GM12878 (cell line): ENCODE data around the gene ATG13. TPM values are rescaled to one million over a fixed set of nuclear protein-coding genes. Genes with fewer than 3 reads are reported as not detected.

Source experiments
- ATAC-seq: fragments of 200-7000 bp; cut with Tn5 transposase; 3 replicates; pipeline ENCODE4 v1.9.1; 2020; ENCODE audit warnings: mild to moderate bottlenecking, moderate library complexity
- BruUV-seq: library from RNA; stranded (reverse); fragments of 400-500 nt; replicated peaks from 2 replicates; lab custom pipeline; 2021; lab: Mats Ljungman, UMichigan
- CTCF ChIA-PET: fragments of 300-600 bp; sonication (Branson Sonifier 250); formaldehyde crosslinking; extraction: SDS; loops from one replicate; lab custom pipeline; 2021; ENCODE audit warnings: inconsistent platforms; lab: Yijun Ruan, JAX
- POLR2A ChIA-PET: fragments of 350-600 bp; formaldehyde crosslinking; extraction: SDS; loops from one replicate; lab custom pipeline; 2021; ENCODE audit warnings: inconsistent platforms; lab: Charles Lee
- RAD21 ChIA-PET: fragments of 300-600 bp; sonication (Branson Sonifier 250); formaldehyde crosslinking; loops from one replicate; lab custom pipeline; 2023; ENCODE audit warnings: antibody characterized with exemption; ENCODE audit not compliant: unreplicated experiment; lab: Charles Lee
- SMC1A ChIA-PET: fragments of 300-600 bp; sonication (Branson Sonifier 250); formaldehyde crosslinking; loops from one replicate; lab custom pipeline; 2023; ENCODE audit not compliant: unreplicated experiment, uncharacterized antibody; lab: Charles Lee
- DNase-seq: peaks from one replicate; pipeline ENCODE4 v3.0.0-alpha.2; 2011; ENCODE audit warnings: low read depth, low spot score
- FAIRE-seq: peaks from 3 replicates; lab custom pipeline; 2011; peaks lifted over from hg19 to GRCh38; lab: Jason Lieb, UNC
- H2AFZ ChIP-seq: 2 replicates; pipeline ENCODE4 v1.6.0; 2011; ENCODE audit warnings: low read depth, low read length, control low read depth; ENCODE audit not compliant: control insufficient read depth
- H3K27ac ChIP-seq: 2 replicates; pipeline ENCODE4 v1.5.1; 2011; ENCODE audit warnings: control low read depth; ENCODE audit not compliant: control insufficient read depth, insufficient read depth
- H3K27me3 ChIP-seq, 2 experiments: replicated peaks in 1 of 2; 2 replicates each; pipeline versions ENCODE4 v1.6.0 to v1.6.1; 2011; ENCODE audit warnings: low read length in 1 of 2; ENCODE audit not compliant: control insufficient read depth in 2 of 2, insufficient read depth in 2 of 2
- H3K36me3 ChIP-seq, 2 experiments: 2 replicates each; pipeline ENCODE4 v1.5.1; 2011; ENCODE audit warnings: low read length in 1 of 2; ENCODE audit not compliant: control insufficient read depth in 2 of 2, insufficient read depth in 2 of 2
- H3K4me1 ChIP-seq: 2 replicates; pipeline ENCODE4 v1.6.1; 2011; ENCODE audit warnings: mild to moderate bottlenecking, low read length, moderate library complexity, mixed read lengths; ENCODE audit not compliant: control insufficient read depth, insufficient read depth
- H3K4me2 ChIP-seq: 2 replicates; pipeline ENCODE4 v1.6.0; 2011; ENCODE audit warnings: control low read depth; ENCODE audit not compliant: control insufficient read depth, insufficient read depth
- H3K4me3 ChIP-seq: fragments of 200-600 bp; sonication (generic); 2 replicates; pipeline ENCODE4 v1.5.1; 2016
- H3K79me2 ChIP-seq: 2 replicates; pipeline ENCODE4 v1.6.0; 2011; ENCODE audit warnings: low read length; ENCODE audit not compliant: control insufficient read depth, insufficient read depth
- H3K9ac ChIP-seq: 2 replicates; pipeline ENCODE4 v1.8.0; 2011; ENCODE audit warnings: low read length, control low read depth, mixed read lengths; ENCODE audit not compliant: control insufficient read depth, insufficient read depth
- H3K9me3 ChIP-seq: replicated peaks from 3 replicates; pipeline ENCODE4 v1.5.1; 2011; ENCODE audit warnings: mild to moderate bottlenecking, low read length; ENCODE audit not compliant: control insufficient read depth, insufficient read depth
- H4K20me1 ChIP-seq: 2 replicates; pipeline ENCODE4 v1.6.0; 2011; ENCODE audit not compliant: control insufficient read depth, insufficient read depth
- BRCA1 ChIP-seq: IDR thresholded peaks from 2 replicates; pipeline ENCODE4 v1.6.1; 2011; ENCODE audit warnings: low read depth, low read length, improper control_type of control experiment
- FOS ChIP-seq: IDR thresholded peaks from 3 replicates; pipeline ENCODE4 v1.6.1; 2011; ENCODE audit warnings: borderline replicate concordance; ENCODE audit not compliant: insufficient read length; ENCODE audit errors: extremely low read depth
- GABPA ChIP-seq: IDR thresholded peaks from 2 replicates; pipeline ENCODE4 v1.6.1; 2014; ENCODE audit warnings: antibody characterized with exemption, low read depth, mild to moderate bottlenecking, inconsistent platforms
- IKZF2 ChIP-seq, 2 experiments: fragments of 450-650 bp; IDR thresholded peaks; 2 replicates each; pipeline ENCODE4 v1.6.1; 2017; ENCODE audit warnings: mild to moderate bottlenecking in 2 of 2, moderate library complexity in 2 of 2
- KDM1A ChIP-seq: fragments of 200-600 bp; sonication (generic); IDR thresholded peaks from 2 replicates; pipeline ENCODE4 v1.6.1; 2016; ENCODE audit warnings: borderline replicate concordance
- MTA3 ChIP-seq: IDR thresholded peaks from 2 replicates; pipeline ENCODE4 v1.6.1; 2012; ENCODE audit warnings: low read length, inconsistent platforms, borderline replicate concordance
- NFIC ChIP-seq: IDR thresholded peaks from 2 replicates; pipeline ENCODE4 v1.6.1; 2012; ENCODE audit warnings: low read depth, mild to moderate bottlenecking, inconsistent platforms, low read length, moderate library complexity
- PML ChIP-seq: IDR thresholded peaks from 2 replicates; pipeline ENCODE4 v1.6.1; 2012; ENCODE audit warnings: low read length, inconsistent platforms
- POLR2AphosphoS5 ChIP-seq: IDR thresholded peaks from 2 replicates; pipeline ENCODE4 v1.6.1; 2011; ENCODE audit warnings: mild to moderate bottlenecking, low read length, inconsistent platforms
- WGBS: methylation state at CpG from one replicate; pipeline ENCODE4 v1.1.6; 2016; ENCODE audit warnings: low lambda C conversion rate; ENCODE audit not compliant: insufficient replicate concordance, insufficient coverage; ENCODE audit errors: missing lambda C conversion rate; 5-methylcytosine and 5-hydroxymethylcytosine counted together
- in situ Hi-C: fragments of 300-500 bp; cut with MboI; formaldehyde crosslinking; loops from 9 replicates; pipeline ENCODE4 v1.14.3; 2018; ENCODE audit warnings: mixed read lengths
- intact Hi-C: fragments of 100-400 bp; cut with micrococcal nuclease; formaldehyde crosslinking; loops from one replicate; pipeline ENCODE4 v1.14.2; 2022; ENCODE audit not compliant: unreplicated experiment
- polyA plus RNA-seq, 11 experiments: library from polyadenylated mRNA; depleted of rRNA in 4 of 11; unstranded in 6 of 11; stranded (reverse) in 5 of 11; fragments of >200 nt; fragmentation: Nextera tagmentation in 4 of 11; fragmentation: Illumina TruSeq in 1 of 11; extraction: Ambion mirVana in 4 of 11; extraction: Trizol in 1 of 11; gene quantifications; 1 replicate in 1 of 11; 2 replicates in 10 of 11; pipeline versions ENCODE4 v1.2.1 to v1.2.3, GENCODE V29; 2011 to 2016; ENCODE audit warnings: inconsistent platforms in 2 of 11, missing spikeins in 2 of 11, low read depth in 1 of 11
- total RNA-seq, 4 experiments: library from RNA; depleted of rRNA in 3 of 4; stranded (reverse); fragments of >200 nt in 3 of 4; fragmentation: Illumina TruSeq in 1 of 4; extraction: Trizol in 1 of 4; gene quantifications; 2 replicates each; pipeline versions ENCODE4 v1.2.1 to v1.2.3, GENCODE V29; 2013 to 2021
- TF ChIP-seq, protein P1 (sequence below): fragments of 450-650 bp; IDR thresholded peaks from 2 replicates; pipeline ENCODE4 v1.6.1; 2017; ENCODE audit warnings: antibody characterized with exemption, mild to moderate bottlenecking, moderate library complexity
- TF ChIP-seq, protein P2 (sequence below): IDR thresholded peaks from 2 replicates; pipeline ENCODE4 v1.6.1; 2011; ENCODE audit warnings: borderline replicate concordance, low read depth, mild to moderate bottlenecking, moderate library complexity, low read length; ENCODE audit not compliant: insufficient read depth, poor library complexity, severe bottlenecking
- TF ChIP-seq, protein P3 (sequence below): IDR thresholded peaks from 2 replicates; pipeline ENCODE4 v1.6.1; 2012; ENCODE audit warnings: mild to moderate bottlenecking, low read depth, low read length

The ATG13 gene
- total and polyA plus RNA-seq, 10 of the 15 experiments (the other 5 are each of a cell fraction or from before 2014, with no cell fraction given), result 10.9 to 61.6 (median 50.9) TPM

DNA sequence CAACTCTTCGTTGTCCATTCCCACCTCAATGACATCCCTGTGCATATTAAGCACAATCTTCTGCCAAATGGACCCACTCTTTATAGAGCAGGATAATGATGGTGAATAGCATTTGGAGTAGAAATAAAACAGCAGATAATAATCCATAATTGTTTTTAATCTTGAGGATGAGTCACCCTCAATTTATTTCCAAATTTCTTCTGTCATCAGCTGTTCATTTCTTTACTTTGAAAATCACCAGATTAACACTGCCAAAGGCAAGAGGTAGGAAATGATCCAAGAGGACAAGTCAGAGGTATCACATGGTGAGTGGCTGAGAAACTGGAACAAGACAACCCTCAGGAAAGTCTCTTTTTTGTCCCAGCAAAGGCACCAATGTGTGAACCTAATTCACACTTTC is 16.2 kb upstream of the ATG13 start:
- POLR2A ChIA-PET, result no interaction called here
- H3K36me3 ChIP-seq, result no peaks in the 10 kb centered on the region
- no peak overlapping the region for H3K9ac ChIP-seq
- no peak overlapping the region for H3K27ac ChIP-seq
- H3K4me2 ChIP-seq, result no peak overlapping the region
- intact Hi-C loops, result no loop called here
- H3K9me3 ChIP-seq, result no peaks in the 10 kb centered on the region; the same call in 2 of the 3 replicates
- 0 out of 2 replicates have a peak, but pooled peaks cover 2% of the 10 kb centered on the region for H3K79me2 ChIP-seq
- WGBS, result 93% methylated on average over 1 of the region's 1 CpG
- in situ Hi-C loops, result no loop called here
- H3K27me3 ChIP-seq, result no peaks in the 10 kb centered on the region
- no peak overlapping the region for H2AFZ ChIP-seq
- RAD21 ChIA-PET, result no interaction called here
- no peaks in the 10 kb centered on the region for H4K20me1 ChIP-seq
- H3K4me3 ChIP-seq, result no peak overlapping the region
- H3K4me1 ChIP-seq, result peaks cover 16% of the 10 kb centered on the region
- ATAC-seq (no peak), FAIRE-seq (no peak), DNase-seq (no peak)
- no TSS peak for BruUV-seq
- SMC1A ChIA-PET, result interaction anchor here (1.2 kb wide), 1 partner anchor 41 kb away, joined by 3 read pairs; no protein-coding TSS in a partner anchor
- CTCF ChIA-PET, result interaction anchor here (1.0 kb wide), 1 partner anchor 15 kb away, joined by 3 read pairs; no protein-coding TSS in a partner anchor
- TF ChIP-seq GABPA (no peak), IKZF2 (IDR thresholded peaks at IDR 0.05) (no peak), MTA3 (no peak), FOS (no peak), BRCA1 (no peak), NFIC (no peak), PML (no peak), KDM1A (no peak), POLR2AphosphoS5 (no peak)
- TF ChIP-seq, protein P1, sequence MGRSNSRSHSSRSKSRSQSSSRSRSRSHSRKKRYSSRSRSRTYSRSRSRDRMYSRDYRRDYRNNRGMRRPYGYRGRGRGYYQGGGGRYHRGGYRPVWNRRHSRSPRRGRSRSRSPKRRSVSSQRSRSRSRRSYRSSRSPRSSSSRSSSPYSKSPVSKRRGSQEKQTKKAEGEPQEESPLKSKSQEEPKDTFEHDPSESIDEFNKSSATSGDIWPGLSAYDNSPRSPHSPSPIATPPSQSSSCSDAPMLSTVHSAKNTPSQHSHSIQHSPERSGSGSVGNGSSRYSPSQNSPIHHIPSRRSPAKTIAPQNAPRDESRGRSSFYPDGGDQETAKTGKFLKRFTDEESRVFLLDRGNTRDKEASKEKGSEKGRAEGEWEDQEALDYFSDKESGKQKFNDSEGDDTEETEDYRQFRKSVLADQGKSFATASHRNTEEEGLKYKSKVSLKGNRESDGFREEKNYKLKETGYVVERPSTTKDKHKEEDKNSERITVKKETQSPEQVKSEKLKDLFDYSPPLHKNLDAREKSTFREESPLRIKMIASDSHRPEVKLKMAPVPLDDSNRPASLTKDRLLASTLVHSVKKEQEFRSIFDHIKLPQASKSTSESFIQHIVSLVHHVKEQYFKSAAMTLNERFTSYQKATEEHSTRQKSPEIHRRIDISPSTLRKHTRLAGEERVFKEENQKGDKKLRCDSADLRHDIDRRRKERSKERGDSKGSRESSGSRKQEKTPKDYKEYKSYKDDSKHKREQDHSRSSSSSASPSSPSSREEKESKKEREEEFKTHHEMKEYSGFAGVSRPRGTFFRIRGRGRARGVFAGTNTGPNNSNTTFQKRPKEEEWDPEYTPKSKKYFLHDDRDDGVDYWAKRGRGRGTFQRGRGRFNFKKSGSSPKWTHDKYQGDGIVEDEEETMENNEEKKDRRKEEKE, result no peak
- TF ChIP-seq, protein P2, sequence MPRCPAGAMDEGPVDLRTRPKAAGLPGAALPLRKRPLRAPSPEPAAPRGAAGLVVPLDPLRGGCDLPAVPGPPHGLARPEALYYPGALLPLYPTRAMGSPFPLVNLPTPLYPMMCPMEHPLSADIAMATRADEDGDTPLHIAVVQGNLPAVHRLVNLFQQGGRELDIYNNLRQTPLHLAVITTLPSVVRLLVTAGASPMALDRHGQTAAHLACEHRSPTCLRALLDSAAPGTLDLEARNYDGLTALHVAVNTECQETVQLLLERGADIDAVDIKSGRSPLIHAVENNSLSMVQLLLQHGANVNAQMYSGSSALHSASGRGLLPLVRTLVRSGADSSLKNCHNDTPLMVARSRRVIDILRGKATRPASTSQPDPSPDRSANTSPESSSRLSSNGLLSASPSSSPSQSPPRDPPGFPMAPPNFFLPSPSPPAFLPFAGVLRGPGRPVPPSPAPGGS, result no peak
- TF ChIP-seq, protein P3, sequence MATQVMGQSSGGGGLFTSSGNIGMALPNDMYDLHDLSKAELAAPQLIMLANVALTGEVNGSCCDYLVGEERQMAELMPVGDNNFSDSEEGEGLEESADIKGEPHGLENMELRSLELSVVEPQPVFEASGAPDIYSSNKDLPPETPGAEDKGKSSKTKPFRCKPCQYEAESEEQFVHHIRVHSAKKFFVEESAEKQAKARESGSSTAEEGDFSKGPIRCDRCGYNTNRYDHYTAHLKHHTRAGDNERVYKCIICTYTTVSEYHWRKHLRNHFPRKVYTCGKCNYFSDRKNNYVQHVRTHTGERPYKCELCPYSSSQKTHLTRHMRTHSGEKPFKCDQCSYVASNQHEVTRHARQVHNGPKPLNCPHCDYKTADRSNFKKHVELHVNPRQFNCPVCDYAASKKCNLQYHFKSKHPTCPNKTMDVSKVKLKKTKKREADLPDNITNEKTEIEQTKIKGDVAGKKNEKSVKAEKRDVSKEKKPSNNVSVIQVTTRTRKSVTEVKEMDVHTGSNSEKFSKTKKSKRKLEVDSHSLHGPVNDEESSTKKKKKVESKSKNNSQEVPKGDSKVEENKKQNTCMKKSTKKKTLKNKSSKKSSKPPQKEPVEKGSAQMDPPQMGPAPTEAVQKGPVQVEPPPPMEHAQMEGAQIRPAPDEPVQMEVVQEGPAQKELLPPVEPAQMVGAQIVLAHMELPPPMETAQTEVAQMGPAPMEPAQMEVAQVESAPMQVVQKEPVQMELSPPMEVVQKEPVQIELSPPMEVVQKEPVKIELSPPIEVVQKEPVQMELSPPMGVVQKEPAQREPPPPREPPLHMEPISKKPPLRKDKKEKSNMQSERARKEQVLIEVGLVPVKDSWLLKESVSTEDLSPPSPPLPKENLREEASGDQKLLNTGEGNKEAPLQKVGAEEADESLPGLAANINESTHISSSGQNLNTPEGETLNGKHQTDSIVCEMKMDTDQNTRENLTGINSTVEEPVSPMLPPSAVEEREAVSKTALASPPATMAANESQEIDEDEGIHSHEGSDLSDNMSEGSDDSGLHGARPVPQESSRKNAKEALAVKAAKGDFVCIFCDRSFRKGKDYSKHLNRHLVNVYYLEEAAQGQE, result no peak
